ENCODE data around the gene KRTAP9-6. TPM values are rescaled to one million over a fixed set of nuclear protein-coding genes. Genes with fewer than 3 reads are reported as not detected.
"Not testable (repeated sequence)": the region's sequence is repeated elsewhere in the genome, so short reads cannot be mapped to it uniquely, and the experiment has no call there.

The KRTAP9-6 gene
- total RNA-seq, 1 experiment from 2014 or later = not detected

DNA sequence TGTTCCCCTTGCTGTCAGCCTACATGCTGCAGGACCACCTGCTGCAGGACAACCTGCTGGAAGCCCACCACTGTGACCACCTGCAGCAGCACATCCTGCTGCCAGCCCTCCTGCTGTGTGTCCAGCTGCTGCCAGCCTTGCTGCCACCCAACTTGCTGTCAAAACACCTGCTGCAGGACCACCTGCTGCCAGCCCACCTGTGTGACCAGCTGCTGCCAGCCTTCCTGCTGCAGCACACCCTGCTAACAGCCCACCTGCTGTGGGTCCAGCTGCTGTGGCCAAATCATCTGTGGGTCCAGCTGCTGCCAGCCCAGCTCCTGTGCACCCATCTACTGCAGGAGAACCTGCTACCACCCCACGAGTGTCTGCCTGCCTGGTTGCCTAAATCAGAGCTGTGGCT lies 6.1 kb downstream of the KRTAP9-6 start:
- DNase-seq (ENCODE audit: low read depth) = not testable (repeated sequence)

DNA sequence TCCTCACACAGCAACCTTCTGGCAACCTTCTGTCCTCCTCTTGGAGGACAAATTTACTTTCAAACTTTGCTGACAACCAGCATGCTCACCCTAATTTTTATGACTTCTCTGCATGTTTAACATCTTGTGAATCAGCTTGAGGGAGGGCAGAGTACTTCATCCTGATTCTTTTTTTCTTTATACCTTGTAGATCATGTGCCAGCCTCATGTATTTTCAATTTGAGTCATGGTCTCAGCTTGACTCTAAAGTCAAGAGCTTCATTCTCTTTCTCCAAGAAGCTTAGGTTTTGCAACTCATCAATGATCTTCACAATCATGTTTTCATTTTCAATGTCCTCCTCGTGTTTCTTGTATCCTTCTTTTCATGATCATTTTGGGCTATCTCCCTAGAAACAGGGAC lies 6.7 kb downstream of the KRTAP9-6 start:
- no peak for DNase-seq (ENCODE audit: low read depth)

DNA sequence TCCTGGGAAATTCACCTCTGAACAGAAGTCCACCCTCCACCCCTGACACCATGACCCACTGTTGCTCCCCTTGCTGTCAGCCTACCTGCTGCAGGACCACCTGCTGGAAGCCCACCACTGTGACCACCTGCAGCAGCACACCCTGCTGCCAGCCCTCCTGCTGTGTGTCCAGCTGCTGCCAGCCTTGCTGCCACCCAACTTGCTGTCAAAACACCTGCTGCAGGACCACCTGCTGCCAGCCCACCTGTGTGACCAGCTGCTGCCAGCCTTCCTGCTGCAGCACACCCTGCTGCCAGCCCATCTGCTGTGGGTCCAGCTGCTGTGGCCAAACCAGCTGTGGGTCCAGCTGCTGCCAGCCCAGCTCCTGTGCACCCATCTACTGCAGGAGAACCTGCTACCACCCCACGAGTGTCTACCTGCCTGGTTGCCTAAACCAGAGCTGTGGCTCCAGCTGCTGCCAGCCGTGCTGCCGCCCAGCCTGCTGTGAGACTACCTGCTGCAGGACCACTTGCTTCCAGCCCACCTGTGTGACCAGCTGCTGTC lies 10.5 kb downstream of the KRTAP9-6 start, which contains the start of gene KRTAP9-7:
Gene KRTAP9-7 (plus strand): TSS at position 51 of the 543 bp plus-strand sequence. CDS start 0 bp downstream, at position 51.
- DNase-seq (ENCODE audit: low read depth) = not testable (repeated sequence)

DNA sequence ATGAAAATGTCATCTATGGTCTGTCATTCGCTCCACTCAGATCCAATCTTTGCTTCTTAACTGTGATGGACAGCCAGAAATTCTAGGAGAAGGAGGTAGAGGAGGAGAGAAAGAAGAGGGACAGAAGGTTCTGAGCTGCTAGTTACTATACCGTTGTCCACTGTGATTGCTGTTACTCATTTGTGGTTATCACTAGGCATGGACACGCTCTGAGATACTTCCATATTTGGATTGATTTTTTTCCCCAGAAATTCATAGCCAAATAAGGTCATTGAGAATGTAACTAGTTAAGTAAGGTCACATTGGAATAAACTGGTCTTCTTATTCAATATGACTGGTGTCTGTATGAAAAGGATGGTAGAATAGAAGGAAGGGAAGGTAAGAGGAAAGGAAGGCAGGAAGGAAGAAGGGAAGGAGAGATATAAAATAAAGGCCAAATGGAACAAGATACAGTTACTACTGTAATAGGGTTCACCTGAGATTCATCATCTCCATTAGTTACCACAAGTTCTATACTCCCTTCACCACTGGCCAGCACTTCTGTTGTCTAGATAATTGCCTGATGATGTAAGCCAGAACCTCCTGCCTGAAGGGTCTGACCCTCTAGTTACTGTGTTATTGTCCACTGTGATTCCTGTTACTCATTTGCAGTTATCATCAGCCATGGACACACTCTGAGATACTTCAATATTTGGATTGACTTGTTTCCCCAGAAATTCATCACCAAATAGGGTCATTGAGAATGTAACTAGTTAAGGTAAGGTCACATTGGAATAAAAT lies 13.2 kb downstream of the KRTAP9-6 start:
- DNase-seq (ENCODE audit: low read depth) = peak; percentile 0

DNA sequence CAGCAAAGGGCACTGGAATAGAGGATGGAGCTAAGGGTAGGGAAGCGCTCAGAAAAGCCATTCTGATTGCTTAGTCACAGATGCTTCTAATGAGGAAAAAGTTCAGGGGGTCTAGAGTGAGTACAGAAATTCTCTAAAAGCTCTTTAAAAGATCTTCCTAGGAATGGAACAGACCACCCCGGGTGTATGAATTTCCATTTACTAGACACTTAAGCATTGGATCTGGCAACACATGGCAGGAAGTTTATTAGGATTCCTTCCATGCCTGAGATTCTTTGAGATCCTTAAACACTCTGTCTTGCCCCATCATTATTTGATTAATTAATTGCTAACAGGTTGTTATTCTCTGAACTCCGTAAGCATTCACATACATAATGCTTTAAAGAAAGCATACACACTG lies 18.9 kb downstream of the KRTAP9-6 start:
- DNase-seq (ENCODE audit: low read depth) = peak; percentile 0

DNA sequence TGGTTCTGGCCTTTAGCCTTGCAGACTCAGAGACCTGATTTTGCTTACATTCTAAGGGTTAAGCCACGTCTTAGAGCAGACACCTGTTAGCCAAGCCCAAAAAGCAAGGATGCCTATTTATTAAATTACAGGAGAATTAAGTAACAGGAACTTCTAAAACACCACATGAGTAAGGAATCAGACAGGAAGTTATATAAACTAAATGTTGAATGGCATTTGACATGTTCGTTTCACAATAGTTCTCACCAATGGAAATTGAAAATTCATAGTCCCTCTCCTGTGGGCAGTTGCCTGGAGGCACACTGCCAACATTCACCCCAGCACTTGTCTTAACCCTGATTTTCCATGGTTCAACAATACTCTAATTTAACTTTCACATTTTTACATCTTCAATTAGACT lies 19.4 kb downstream of the KRTAP9-6 start:
- peak; percentile 3 for DNase-seq (ENCODE audit: low read depth)

DNA sequence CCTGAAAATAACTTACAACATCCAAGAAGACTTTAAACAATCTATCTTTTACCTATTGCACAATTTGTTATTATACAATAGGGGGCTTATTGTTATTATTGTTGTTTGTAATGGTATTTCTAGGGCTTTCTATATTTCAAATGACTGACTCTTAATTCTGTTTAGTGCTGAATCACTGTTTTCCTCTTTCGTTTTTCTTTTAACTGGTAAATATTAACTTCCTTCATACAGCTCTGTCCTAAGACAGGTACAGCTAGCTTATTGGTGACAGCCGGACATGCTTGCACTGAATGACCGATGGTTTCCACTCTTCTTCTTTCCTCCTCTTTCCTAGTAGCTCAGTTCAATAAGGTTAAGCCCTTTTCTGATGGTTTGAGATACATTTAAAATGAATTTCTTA lies 21.9 kb downstream of the KRTAP9-6 start:
- no peak for DNase-seq (ENCODE audit: low read depth)

DNA sequence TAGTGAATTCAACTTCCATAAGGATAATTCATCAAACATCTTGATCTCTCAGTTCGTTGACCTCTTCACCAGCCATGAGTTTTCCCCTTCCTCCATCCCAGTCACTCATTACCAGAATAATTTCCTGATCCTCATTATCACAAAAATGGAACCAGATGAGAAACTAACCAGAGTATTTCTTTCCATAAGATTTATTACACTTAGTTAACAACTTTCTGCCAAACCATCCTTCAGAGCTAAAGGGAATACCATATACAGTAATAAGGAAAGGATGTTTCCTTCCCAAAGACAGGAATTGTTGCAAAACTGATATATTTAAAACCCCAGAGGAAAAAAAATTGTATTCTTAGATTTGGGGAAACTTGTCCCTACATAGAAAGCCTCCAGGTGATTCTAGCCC lies 28.8 kb downstream of the KRTAP9-6 start:
- no peak for DNase-seq (ENCODE audit: low read depth)

DNA sequence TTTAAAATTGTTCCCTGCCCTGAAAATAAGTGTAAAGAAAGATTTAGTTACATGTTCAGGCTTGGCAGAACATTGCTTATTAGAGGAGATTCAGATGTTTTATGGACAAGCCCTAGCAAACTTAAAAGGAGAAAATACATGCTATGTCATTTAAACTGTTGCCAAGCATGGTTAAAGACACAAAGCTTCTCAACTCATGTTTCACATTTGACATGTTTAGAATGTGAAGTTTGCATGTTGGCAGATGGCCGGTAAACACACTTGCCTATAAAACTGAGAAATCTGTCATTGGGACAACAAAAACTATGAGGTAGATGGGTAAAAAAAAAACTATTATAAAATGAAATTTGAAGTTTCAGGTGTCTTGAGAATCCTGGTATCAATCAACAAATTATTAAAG lies 31.7 kb downstream of the KRTAP9-6 start:
- no peak for DNase-seq (ENCODE audit: low read depth)

DNA sequence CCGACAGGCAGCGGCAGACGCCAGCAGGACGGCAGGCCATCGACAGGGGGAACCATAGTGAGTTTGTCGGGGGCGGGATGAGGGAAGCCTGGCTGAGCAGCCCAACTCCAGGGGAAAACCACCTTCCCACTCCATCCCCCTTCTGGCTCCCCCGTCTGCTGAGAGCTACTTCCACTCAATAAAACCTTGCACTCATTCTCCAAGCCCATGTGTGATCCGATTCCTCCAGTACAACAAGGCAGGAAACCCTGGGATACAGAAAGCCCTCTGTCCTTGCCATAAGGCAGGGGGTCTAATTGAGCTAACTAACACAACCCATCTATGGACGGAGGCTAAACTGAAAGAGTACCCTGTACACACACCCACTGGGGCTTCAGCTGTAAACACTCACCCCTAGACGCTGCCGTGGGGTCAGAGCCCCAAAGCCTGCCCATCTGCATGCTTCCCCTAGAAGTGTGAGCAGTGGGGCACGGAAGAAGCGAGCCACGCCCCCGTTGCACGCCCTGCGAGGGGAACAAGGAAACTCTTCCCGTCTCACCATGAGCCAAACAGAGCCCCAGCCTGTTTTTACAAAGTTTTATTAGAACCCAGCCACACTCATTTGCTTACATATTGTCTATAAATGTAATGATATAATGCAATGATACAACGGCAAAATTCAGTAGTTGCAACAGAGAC lies 33.4 kb downstream of the KRTAP9-6 start:
- no peak for DNase-seq (ENCODE audit: low read depth)

DNA sequence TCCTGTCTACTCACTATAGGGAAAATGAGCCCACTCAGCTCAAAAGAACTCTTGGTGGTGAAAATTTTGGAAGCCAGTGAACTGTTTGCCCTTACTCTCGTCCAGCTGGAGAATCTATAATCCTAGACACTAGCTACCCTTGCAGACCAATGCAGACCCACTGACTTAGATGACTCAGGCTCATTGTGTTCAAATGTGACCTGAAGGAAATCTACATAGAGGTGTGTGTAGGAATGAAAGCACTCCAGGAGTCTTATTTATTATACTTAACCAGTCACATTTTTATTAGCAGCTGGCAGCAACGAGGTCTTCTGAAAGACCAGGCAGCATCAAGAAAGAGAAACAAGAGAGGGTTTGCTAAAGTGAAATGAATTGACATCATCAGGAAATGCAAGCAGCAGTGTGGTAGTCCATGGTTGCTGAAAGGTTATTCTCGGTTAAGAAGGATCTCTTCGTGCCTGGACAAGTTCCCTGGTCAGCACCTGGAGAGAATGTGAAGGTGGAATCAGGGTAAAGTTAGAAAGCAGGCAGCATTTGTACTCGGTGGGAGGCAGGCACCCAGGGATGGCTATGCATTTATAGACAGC lies 36.1 kb downstream of the KRTAP9-6 start:
- no peak for DNase-seq (ENCODE audit: low read depth)

DNA sequence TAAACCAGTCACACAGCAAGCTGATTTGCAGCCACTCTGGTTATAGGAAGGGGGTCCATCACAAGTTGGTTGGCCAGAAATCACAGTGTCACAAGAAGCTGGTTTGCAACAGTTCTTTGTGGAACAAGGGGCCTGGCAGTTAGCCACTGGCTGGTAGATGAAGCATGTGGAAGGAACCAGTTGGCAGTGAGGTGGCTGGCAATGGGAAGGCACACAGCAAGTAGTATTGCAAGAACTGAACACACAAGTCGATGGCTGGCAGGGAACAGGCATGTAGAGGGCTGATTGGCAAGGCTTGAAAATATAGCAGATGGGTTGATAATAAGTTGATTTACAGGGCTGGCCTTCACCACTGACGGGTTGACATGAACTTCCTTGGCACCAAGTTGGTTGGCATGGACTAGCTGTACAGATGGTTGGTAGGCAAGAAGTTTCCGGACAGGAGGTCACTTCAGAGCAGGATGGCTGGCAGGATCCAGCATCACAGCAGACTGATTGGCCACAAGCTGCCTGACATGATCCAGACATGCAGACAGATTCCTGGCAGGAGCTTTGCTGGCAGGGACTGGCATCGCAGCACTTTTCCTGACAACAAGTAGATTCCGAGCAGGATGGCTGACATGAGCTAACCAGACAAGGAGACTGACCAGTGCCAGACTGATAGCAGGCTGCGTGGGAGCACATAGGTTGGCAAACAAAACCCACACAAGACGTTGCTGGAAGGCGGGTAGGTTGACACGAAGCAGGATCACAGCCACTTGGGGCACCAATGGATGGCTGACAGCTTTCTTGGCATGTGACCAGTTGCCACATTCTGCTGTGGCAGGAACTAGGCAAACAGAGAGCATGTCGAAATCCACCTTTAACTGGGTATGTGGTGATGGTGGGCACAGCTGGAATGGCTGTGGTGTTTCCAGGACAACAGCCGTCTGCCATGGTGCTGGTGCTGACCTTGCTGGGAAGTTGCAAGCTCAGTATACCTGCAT lies 37.0 kb downstream of the KRTAP9-6 start, which contains the start of gene KRTAP29-1:
Gene KRTAP29-1 (minus strand): TSS at position 936 of the 986 bp plus-strand sequence. CDS start 0 bp downstream, at position 936.
- DNase-seq (ENCODE audit: low read depth) = no peak

DNA sequence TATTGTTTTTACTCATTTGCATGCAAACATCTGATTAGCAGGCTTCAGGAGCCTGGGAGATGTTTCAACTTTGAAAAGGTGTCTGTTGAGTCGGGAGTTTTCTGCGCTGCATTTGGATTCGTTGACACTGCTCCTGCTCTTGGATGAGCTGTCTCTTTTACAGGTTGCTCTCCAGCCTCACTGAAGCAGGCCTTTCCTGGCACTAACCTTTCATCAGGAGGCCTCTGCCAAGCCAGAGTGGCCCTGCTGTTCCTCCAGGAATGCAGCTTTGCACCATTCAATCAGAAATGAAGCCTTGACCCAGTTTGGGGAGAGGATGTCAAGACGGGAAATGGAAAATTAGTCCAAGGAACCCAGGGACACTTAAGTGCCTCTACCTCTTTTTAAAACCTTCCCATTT lies 37.8 kb downstream of the KRTAP9-6 start:
- no peak for DNase-seq (ENCODE audit: low read depth)

DNA sequence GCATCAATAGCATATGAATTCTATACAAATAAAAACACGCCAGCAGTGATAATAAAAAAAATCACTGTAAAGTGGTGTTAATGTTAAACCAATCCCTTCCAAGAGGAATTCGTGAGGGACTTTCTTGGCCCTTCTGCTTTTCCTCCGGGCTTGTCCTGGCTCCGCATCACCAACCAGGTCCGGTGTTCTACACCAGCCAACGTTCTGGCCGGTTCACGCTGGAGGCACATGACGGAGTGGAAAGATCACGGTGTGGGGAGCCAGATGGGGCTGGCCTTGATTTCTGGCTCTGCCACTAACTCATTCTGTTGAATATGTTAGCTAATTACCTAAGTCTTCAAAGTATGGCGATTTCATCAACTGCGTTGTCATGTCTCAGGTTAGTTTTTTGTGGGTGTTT lies 38.9 kb downstream of the KRTAP9-6 start:
- DNase-seq (ENCODE audit: low read depth) = no peak

DNA sequence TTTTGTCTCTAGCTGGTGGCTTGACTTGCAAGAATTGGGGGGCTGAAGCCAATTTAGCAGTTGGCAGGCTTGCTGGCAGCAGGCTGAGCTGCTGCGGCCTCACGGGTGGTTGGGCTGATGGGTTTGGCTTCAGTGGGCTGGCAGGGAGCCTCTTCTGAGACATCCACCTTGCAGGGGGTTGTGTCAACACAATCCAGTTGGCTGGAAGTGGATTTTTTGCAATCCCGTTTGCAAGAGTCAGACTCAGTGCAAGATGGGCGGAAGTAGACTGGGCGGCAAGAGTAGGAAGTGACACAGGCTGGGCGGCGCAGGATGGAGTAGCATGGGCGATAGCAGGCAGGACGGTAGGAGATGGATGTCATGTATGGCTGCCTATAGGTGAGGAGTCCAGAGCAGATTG lies 42.5 kb downstream of the KRTAP9-6 start:
- DNase-seq (ENCODE audit: low read depth) = peak; percentile 49

DNA sequence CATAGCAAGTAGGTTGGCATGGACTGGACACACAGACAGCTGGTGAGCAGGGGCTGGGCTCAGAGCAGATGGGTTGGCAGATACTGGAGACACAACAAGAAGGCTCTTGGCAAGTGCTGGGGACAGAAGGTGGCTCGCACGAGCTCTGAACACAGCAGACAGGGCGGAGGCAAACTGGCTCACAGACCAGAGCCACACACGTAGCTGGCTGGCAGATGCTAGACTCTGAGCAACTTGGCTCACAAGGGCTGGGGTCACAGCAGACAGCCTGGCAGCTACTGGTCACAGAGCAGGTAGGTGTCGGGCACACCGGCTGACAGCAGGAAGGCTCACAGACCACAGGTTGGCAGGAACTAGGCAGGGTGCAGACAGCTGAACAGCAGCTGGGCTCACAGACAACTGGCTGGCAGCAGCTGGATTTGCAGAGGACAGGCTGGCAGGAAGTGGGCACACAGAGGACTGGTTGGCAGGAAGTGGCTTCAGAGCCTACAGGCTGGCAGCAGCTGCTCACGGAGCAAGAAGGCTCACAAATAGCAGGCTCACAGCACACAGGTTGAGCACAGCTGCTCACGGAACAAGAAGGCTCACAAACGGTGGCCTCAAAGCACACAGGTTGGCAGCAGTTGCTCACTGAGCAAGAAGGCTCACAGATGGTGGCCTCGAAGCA lies 43.2 kb downstream of the KRTAP9-6 start:
- DNase-seq (ENCODE audit: low read depth) = peak; percentile 57

DNA sequence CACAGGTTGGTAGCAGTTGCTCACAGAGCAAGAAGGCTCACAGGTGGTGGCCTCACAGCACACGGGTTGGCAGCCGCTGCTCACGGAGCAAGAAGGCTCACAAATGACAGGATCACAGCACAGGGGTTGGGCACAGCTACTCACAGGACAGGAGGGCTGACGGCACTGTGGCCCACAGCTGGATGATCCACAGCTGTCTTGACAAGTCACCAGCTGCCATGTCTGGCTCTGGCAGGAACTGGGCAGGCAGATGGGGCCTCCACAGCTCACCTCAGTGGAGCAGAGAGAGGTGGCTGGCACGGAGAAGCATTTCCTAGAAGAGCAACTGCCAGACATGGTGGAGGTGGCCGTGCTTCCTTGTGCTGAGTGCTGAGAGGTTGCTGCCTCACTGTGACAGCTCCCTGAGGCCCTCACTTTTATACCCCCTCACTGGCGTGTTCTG lies 43.8 kb downstream of the KRTAP9-6 start, which contains the start of gene KRTAP16-1:
Gene KRTAP16-1 (minus strand): TSS at position 392 of the 442 bp plus-strand sequence. CDS start 56 bp downstream, at position 336.
- DNase-seq (ENCODE audit: low read depth) = no peak

DNA sequence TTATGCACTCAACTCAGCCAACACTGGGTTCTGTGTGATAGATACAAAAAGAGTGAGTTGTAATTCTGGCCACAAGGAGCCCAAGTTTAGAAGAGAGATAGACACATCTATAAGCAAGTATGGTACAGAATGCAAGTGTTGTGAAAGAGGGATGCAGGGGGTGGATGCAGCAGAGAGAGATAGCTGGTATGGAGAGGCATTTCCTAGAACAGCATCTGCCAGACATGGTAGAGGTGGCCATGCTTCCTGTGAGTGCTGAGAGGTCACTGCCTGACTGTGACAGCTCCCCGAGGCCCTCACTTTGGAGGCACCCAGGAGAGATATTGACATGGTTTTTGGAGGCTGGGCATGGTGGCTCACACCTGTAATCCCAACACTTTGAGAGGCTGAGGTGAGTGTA lies 45.9 kb downstream of the KRTAP9-6 start:
- DNase-seq (ENCODE audit: low read depth) = no peak

DNA sequence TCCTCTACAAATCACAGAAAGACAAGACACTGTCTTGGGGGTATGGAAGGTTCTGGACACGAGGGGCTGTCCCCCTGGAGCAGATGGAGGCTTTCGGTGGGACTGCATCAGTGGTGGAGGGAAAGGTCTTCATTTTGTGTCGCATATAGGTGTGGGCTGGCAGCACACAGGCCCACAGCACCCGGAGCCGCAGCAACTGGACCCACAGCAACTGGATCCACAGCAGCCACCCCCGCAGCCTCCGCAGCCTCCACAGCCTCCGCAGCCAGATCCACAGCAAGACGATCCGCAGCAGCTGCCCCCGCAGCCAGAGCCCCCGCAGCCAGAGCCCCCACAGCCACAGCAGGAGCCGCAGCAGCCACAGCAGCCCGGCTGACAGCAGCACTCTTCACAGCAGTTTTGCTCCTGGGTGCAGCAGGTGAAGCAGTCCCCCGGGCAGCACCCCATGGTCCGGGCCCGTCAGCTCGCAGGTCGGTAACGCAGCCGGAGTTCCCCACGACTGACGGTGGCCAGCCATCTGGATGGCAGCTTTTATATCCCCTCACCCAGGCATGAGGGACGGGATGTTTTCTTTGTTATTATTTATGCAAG lies 50.1 kb downstream of the KRTAP9-6 start, which contains the start of gene KRTAP17-1:
Gene KRTAP17-1 (minus strand): TSS at position 507 of the 591 bp plus-strand sequence. CDS start 60 bp downstream, at position 447.
- no peak for DNase-seq (ENCODE audit: low read depth)

Measured in HT1080 (cell line).